ENCODE data around the gene SHOC1. TPM values are rescaled to one million over a fixed set of nuclear protein-coding genes. Genes with fewer than 3 reads are reported as not detected.

SHOC1 gene
- total and polyA plus RNA-seq, 2 of the 13 experiments (the other 11 are each of a cell fraction or from before 2014, with no cell fraction given) = not detected

DNA sequence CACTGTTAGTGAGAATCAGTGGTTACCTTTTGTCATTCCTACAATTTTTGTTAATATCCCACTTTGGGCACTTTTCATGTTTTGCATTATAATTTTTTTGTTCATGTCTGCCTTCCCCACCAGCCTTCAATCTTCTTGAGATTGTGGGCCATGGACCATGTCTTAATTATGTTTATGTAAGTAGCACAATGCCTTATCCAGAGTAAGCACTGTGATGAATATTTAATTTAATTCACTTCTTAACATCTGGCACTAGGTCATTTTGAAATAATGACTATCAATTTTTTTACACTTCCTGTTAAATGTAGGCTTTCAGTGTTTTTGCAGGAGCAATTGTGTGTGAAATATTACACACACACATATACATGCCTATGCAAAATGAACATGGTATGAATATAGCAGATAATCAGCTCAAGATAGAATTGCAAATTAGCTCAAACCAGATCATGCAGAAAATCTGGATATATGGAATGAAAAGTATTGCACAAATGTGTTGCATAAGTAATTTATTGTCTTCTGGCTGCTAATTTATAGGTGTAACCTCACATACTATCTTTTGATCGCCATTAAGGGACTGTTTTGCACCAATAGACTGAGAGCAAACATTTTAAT, 5.3 kb upstream of the SHOC1 start:
- DNase-seq (ENCODE audit: low spot score) (no peak), ATAC-seq (no peak), FAIRE-seq (no peak)
- POLR2A ChIA-PET = no interaction called here
- intact Hi-C loops (cut with micrococcal nuclease; ENCODE audit: unreplicated experiment) = no loop called here
- no TSS peak for BruUV-seq (replicated peaks)
- WGBS (ENCODE audit: low lambda C conversion rate) = 0% methylated on average over 1 of the region's 1 CpG
- H2AFZ ChIP-seq (ENCODE audit: low read length) = no peak overlapping the region
- no peaks in the 10 kb centered on the region for H3K36me3 ChIP-seq (replicated peaks in 1 of 2; ENCODE audit: control insufficient read depth in 1 of 2, insufficient read depth in 2 of 2, low read length in 2 of 2)
- H3K27ac ChIP-seq (ENCODE audit: extremely low read length, insufficient read depth, low read length) = no peak overlapping the region
- no peaks in the 10 kb centered on the region for H3K79me2 ChIP-seq (ENCODE audit: insufficient read depth, low read length)
- no peaks in the 10 kb centered on the region for H3K27me3 ChIP-seq (ENCODE audit: control insufficient read depth in 1 of 2, insufficient read depth in 2 of 2, low read length in 2 of 2)
- H4K20me1 ChIP-seq (ENCODE audit: insufficient read depth, low read length) = no peaks in the 10 kb centered on the region
- CTCF ChIA-PET (ENCODE audit: low intra/inter-chr PET ratio, low total read pairs) = no interaction called here
- H3K4me3 ChIP-seq (replicated peaks in 1 of 3; ENCODE audit: insufficient read depth in 1 of 3, low read depth in 2 of 3, low read length in 3 of 3) = no peak overlapping the region
- no peak overlapping the region for H3K9ac ChIP-seq (ENCODE audit: insufficient read depth, low read depth, low read length)
- H3K4me1 ChIP-seq (ENCODE audit: insufficient read depth, low read length) = no peaks in the 10 kb centered on the region
- in situ Hi-C loops (cut with HindIII; ENCODE audit: extremely low pct_ligation_motif_present, low pct_unique_long_range_greater_than_20kb) = no loop called here
- no peak overlapping the region for H3K4me2 ChIP-seq (ENCODE audit: low read depth, low read length)
- no peaks in the 10 kb centered on the region for H3K9me3 ChIP-seq (ENCODE audit: low read length)
- TF ChIP-seq ARNT (IDR thresholded peaks at IDR 0.05) = no peak
- no peak for TF ChIP-seq ZNF337 (CRISPR knock-in tag; IDR thresholded peaks at IDR 0.05; ENCODE audit: borderline replicate concordance, low read depth)
- TF ChIP-seq RAD21 (CRISPR knock-in tag; IDR thresholded peaks at IDR 0.05) = no peak
- no peak for TF ChIP-seq ZBTB37 (CRISPR knock-in tag; IDR thresholded peaks at IDR 0.05)
- TF ChIP-seq ZNF564 (CRISPR knock-in tag; IDR thresholded peaks at IDR 0.05) = no peak
- TF ChIP-seq ARID3A (IDR thresholded peaks at IDR 0.05; ENCODE audit: low read depth, low read length) = no peak
- no peak for TF ChIP-seq ZNF589 (CRISPR knock-in tag; conservative IDR thresholded peaks at IDR 0.05)
- no peak for TF ChIP-seq ZSCAN9 (CRISPR knock-in tag; IDR thresholded peaks at IDR 0.05; ENCODE audit: borderline replicate concordance)
- TF ChIP-seq NBN (conservative IDR thresholded peaks at IDR 0.05) = no peak
- TF ChIP-seq HMGXB3 (CRISPR knock-in tag; IDR thresholded peaks at IDR 0.05; ENCODE audit: borderline replicate concordance) = no peak
- TF ChIP-seq ZNF552 (CRISPR knock-in tag; IDR thresholded peaks at IDR 0.05; ENCODE audit: borderline replicate concordance) = no peak
- TF ChIP-seq, protein P1, sequence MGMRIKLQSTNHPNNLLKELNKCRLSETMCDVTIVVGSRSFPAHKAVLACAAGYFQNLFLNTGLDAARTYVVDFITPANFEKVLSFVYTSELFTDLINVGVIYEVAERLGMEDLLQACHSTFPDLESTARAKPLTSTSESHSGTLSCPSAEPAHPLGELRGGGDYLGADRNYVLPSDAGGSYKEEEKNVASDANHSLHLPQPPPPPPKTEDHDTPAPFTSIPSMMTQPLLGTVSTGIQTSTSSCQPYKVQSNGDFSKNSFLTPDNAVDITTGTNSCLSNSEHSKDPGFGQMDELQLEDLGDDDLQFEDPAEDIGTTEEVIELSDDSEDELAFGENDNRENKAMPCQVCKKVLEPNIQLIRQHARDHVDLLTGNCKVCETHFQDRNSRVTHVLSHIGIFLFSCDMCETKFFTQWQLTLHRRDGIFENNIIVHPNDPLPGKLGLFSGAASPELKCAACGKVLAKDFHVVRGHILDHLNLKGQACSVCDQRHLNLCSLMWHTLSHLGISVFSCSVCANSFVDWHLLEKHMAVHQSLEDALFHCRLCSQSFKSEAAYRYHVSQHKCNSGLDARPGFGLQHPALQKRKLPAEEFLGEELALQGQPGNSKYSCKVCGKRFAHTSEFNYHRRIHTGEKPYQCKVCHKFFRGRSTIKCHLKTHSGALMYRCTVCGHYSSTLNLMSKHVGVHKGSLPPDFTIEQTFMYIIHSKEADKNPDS (CRISPR knock-in tag; IDR thresholded peaks at IDR 0.05) = no peak
- TF ChIP-seq ZBTB42 (CRISPR knock-in tag; IDR thresholded peaks at IDR 0.05) = no peak
- TF ChIP-seq ZUFSP (CRISPR knock-in tag; IDR thresholded peaks at IDR 0.05; ENCODE audit: borderline replicate concordance) = no peak

Measured in HepG2 (cell line).